HepG2 (cell line): ENCODE measurements around the gene DPH3.

Source experiments
- CTCF ChIP-seq: sonication (generic); formaldehyde crosslinking; IDR thresholded peaks from 2 replicates; pipeline ENCODE4 v1.5.0; 2020; ENCODE audit warnings: mild to moderate bottlenecking, missing genetic modification reagents, moderate library complexity
- DPF2 ChIP-seq: sonication (generic); formaldehyde crosslinking; IDR thresholded peaks from 2 replicates; pipeline ENCODE4 v1.4.0; 2020; ENCODE audit warnings: mild to moderate bottlenecking, low read depth, missing genetic modification reagents, borderline replicate concordance
- FOXK1 ChIP-seq: sonication (generic); formaldehyde crosslinking; IDR thresholded peaks from 2 replicates; pipeline ENCODE4 v1.4.0; 2020; ENCODE audit warnings: low read depth, missing genetic modification reagents, borderline replicate concordance
- GLI4 ChIP-seq: sonication (generic); formaldehyde crosslinking; IDR thresholded peaks from 2 replicates; pipeline ENCODE4 v1.5.1; 2020; ENCODE audit warnings: missing genetic modification reagents, mild to moderate bottlenecking, moderate library complexity, borderline replicate concordance
- SKIL ChIP-seq: sonication (generic); formaldehyde crosslinking; IDR thresholded peaks from 2 replicates; pipeline ENCODE4 v1.8.0; 2022; ENCODE audit warnings: missing genetic modification reagents, mild to moderate bottlenecking, moderate library complexity, borderline replicate concordance
- ZBTB25 ChIP-seq: IDR thresholded peaks from 2 replicates; pipeline ENCODE4 v1.6.1; 2018; ENCODE audit warnings: missing genetic modification reagents
- ZNF713 ChIP-seq: sonication (generic); formaldehyde crosslinking; IDR thresholded peaks from 2 replicates; pipeline ENCODE4 v1.4.0; 2020; ENCODE audit warnings: mild to moderate bottlenecking, missing genetic modification reagents

GRCh38 chr3:16307832-16308531, 43.2 kb upstream of the DPH3 start:
- no peak for TF ChIP-seq ZNF713
- TF ChIP-seq DPF2 (CRISPR knock-in tag), result no peak
- no peak for TF ChIP-seq CTCF (CRISPR knock-in tag)
- no peak for TF ChIP-seq FOXK1
- TF ChIP-seq ZBTB25 (CRISPR knock-in tag), result no peak
- no peak for TF ChIP-seq SKIL (CRISPR knock-in tag)
- TF ChIP-seq GLI4 (CRISPR knock-in tag), result no peak
